ENCODE results near the gene NLRP3.
"Not testable (repeated sequence)": the region's sequence is repeated elsewhere in the genome, so short reads cannot be mapped to it uniquely, and the experiment has no call there.

DNA sequence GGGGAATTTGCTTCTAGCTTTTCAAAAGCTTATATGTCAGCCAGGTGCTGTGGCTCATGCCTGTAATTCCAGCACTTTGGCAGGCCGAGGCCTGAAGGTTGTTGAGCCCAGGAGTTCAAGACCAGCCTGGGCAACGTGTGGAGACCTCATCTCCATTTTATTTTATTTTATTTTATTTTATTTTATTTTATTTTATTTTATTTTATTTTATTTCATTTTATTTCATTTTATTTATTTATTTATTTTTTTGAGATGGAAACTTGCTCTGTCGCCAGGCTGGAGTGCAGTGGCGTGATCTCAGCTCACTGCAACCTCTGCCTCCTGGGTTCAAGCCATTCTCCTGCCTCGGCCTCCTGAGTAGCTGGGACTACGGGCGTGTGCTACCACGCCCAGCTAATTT, 20.9 kb upstream of the NLRP3 start:
- TF ChIP-seq, protein P1, sequence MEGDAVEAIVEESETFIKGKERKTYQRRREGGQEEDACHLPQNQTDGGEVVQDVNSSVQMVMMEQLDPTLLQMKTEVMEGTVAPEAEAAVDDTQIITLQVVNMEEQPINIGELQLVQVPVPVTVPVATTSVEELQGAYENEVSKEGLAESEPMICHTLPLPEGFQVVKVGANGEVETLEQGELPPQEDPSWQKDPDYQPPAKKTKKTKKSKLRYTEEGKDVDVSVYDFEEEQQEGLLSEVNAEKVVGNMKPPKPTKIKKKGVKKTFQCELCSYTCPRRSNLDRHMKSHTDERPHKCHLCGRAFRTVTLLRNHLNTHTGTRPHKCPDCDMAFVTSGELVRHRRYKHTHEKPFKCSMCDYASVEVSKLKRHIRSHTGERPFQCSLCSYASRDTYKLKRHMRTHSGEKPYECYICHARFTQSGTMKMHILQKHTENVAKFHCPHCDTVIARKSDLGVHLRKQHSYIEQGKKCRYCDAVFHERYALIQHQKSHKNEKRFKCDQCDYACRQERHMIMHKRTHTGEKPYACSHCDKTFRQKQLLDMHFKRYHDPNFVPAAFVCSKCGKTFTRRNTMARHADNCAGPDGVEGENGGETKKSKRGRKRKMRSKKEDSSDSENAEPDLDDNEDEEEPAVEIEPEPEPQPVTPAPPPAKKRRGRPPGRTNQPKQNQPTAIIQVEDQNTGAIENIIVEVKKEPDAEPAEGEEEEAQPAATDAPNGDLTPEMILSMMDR (conservative IDR thresholded peaks at IDR 0.05 in 1 of 2, IDR thresholded peaks at IDR 0.05 in 1 of 2; ENCODE audit: extremely low read depth in 1 of 2, insufficient read depth in 1 of 2, low read depth in 1 of 2, low read length in 2 of 2): not testable (repeated sequence)
- TF ChIP-seq EZH2 (IDR thresholded peaks at IDR 0.05; ENCODE audit: borderline replicate concordance, low read length): not testable (repeated sequence)
